NCI-H460 (cell line): ENCODE results near the gene ARPP19. TPM values are rescaled to one million over a fixed set of nuclear protein-coding genes. Genes with fewer than 3 reads are reported as not detected.
A peak's percentile ranks its signal among the peaks of the same experiment; 100 is the strongest.
"Not testable (repeated sequence)": the region's sequence is repeated elsewhere in the genome, so short reads cannot be mapped to it uniquely, and the experiment has no call there.

ENCODE experiments used
- DNase-seq: peaks from one replicate; pipeline ENCODE4 v3.0.0-alpha.2; 2016; ENCODE audit warnings: low read depth; ENCODE audit errors: extremely low read depth
- polyA plus RNA-seq: library from polyadenylated mRNA; depleted of rRNA; stranded (reverse); fragments of >200 nt; gene quantifications from 2 replicates; pipeline ENCODE4 v1.2.3, GENCODE V29; 2014; cell fraction: nucleus; rRNA removed
- total RNA-seq: library from RNA; depleted of rRNA; stranded (reverse); fragments of >200 nt; shearing (Covaris generic); gene quantifications from 2 replicates; pipeline ENCODE4 v1.2.3, GENCODE V29; 2014; rRNA removed

ARPP19 gene, protein sequence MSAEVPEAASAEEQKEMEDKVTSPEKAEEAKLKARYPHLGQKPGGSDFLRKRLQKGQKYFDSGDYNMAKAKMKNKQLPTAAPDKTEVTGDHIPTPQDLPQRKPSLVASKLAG
- total RNA-seq, result 99.9 and 114 TPM in 2 replicates
- 74.4 and 116 TPM in 2 replicates for polyA plus RNA-seq

DNA sequence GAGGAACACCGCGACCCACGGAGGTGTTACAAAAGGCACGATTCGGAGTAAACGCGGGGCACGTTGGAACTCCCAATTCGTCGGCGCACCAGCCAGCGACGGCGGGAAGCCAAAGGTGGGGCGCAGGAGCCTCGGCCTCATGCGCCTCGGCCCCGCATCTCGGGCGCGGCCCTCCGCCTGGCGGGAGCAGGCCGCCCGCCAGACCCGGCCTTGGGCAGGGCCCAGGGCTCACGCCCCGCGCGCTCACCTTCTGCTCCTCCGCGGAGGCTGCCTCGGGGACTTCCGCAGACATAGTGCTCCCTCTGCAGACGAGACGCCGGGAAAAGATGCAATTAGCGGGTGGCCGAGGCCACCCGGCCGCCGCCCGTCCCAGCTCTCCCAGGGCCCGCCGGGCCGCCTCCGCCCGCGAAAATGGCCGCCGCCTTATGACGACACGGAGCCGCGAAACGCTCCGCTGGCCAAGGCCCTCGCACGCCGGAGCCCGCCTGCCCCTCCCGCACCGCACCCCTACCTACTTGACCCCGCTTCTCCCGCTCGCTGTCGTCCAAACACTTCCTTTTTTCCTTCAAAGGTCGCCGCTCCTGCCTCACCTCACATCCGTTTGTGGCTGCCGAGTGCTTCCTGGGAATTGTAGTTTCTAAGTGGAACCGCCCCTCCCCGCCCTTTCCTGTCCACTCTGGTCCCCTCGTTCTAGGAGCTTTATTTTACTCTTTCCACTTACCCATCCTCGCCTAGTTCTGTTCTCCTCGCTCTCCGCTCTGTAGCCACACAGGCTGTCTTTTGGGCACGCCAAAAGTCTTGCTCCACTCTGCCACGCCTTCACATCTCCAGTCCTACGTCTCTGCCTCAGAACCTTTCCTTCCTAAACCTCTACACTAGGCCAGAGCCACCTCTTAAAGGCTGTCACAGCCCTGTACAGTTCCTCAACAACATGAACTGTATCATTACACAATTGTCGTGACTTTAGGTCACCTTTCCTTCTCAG lies at the start of gene ARPP19:
ARPP19 (minus strand) TSS at position 430 of the 985 bp plus-strand sequence; CDS start at position 292, 138 bp downstream.
- peak; percentile 87 for DNase-seq

DNA sequence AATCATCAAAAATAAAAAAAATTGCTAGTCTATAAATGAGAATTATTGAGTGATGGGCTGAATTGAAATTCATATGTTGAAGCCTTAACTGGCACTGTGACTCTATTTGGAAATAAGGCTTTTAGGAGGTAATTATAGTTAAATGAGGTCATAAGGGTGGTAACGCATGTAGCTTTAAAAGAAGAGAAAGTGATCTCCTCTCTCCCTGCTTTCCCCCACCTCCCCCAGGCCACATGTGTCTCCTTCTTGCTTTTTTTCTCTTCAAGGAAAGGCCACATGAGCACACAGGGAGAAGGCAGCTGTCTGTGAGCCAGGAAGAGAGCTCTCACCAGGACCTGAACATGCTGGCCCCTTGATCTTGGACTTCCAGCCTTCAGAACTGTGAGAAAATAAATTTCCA lies 48.2 kb upstream of the ARPP19 start:
- no peak for DNase-seq

DNA sequence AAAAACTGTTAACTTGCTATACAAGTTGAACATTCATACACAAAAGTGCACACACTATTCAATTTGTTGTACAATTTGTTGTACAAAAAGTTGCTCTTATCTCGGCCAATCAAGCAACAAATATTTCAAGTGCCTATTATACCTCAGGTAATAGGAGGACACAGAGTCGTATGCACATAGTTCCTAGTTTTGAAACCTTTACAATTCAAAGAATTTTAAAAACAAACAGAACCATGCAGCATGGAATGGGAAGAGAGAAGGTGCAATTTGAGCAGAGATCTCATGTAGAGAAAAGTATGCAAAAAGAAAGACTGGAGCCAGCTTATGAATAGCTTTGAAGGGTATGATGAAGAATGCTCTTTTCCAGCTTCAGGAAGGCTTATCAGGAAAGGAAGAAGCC lies 46.5 kb upstream of the ARPP19 start:
- no peak for DNase-seq

DNA sequence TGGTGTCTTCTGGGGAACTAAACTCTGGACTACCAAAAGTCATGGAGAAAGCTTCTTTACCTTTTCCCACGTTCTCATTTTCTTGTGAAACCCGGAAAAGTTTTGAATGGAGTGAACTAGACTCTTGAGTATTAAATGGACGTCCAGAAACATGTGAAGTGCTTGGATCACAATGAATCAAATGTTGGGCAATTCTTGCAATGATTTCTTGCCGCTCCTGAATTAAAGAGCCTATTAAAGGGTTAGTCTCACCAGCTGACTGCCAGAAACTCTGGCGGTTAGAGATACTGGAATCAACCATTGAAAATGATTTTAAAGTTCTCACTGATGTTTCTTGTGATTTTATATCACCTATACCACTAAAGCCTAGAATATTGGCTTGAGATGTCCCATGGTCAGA lies 40.8 kb upstream of the ARPP19 start:
- DNase-seq, result no peak

DNA sequence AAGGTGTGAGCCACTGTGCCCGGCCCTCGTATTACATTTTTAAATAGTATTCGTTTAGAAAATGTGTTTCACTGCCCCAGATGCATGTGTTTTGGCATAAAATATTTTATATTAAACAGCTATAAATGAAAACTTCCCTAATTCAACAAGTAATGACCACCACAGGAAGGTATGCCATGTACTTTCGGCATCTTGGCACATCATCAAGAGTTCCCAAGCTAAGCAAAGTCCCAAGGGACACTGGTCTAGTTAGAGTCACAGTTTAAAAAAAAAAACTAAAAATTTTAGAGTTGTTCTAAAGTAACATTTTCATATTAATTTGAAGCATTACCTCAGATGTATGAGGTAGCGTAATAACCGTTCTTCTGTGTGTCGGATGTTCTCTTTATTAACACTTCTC lies 15.6 kb upstream of the ARPP19 start:
- no peak for DNase-seq

DNA sequence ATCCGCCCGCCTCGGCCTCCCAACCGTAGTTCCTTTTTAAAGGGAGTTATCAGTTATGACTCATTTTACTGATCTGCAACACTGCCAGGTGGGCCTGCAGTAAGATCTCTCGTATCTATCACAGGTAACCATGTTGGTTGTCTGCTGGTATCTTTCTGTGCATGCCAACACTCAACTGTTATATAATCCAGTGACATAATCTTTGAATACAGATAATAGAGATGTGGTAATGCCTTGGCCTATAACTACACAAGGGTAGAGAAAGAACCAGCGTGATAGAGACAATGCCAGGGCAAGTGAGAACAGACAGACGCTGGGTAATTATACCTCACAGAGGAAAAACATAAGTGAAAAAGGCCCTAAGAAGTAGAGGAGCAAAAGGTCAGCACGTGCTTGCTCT lies 11.0 kb upstream of the ARPP19 start:
- no peak for DNase-seq

DNA sequence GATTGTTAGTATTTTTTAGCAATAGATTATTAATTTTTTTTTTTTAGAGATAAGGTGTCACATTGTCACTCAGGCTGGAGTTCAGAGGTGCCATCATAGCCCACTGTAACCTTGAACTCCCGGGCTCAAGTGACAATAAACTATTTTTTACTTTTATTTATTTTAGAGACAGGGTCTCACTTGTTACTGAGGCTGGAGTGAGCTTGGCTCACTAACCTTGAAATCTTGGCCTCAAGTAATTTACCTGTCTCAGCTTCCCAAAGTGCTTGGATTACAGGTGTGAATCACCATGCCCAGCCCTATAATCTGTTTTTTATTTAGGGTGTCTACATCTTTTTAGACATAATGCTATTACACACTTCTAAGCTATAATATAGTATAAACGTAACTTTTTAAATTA lies 7.9 kb upstream of the ARPP19 start:
- DNase-seq, result no peak

DNA sequence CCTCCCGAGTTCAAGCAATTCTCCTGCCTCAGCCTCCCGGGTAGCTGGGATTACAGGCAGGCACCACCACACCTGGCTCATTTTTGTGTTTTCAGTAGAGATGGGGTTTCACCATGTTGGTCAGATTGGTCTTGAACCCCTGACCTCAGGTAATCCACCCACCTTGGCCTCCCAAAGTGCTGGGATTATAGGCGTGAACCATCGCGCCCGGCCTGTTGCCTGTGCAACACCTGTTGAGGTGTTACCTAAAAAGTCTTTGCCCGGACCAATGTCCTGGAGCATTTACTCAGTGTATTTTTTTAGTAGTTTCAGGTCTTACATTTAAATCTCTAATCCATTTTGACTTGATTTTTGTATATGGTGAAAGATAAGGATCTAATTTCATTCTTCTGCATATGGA lies 6.7 kb upstream of the ARPP19 start:
- DNase-seq, result not testable (repeated sequence)

DNA sequence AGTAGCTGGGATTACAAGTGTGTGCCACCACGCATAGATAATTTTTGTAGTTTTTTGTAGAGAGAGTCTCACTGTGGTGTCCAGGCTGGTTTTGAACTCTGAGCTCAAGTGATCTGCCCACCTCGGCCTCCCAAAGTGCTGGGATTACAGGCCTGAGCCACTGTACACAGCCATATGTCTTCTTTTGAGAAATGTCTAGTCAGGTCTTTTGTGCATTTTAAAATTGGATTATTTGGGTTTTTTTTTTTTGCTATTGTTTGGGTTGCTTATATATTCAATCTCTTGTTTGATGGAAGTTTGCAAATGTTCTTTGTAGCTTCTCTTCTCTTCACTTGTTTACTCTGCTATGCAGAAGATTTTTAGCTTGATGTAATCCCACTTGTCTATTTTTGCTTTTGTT lies 6.2 kb upstream of the ARPP19 start:
- DNase-seq, result no peak

DNA sequence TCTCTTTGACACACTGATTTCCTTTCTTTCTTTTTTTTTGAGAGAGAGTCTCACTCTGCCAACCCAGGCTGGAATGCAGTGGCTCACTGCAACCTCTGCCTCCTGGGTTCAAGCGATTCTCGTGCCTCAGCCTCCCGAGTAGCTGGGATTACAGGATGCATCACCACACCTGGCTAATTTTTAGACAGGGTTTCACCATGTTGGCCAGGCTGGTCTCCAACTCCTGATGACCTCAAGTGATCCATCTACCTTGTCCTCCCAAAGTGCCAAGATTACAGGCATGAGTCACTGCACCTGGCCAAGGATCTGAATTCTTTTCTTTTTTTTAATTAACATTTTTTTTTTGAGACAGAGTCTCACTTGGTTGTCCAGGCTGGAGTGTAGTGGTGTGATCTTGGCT lies 5.8 kb upstream of the ARPP19 start:
- DNase-seq, result not testable (repeated sequence)

DNA sequence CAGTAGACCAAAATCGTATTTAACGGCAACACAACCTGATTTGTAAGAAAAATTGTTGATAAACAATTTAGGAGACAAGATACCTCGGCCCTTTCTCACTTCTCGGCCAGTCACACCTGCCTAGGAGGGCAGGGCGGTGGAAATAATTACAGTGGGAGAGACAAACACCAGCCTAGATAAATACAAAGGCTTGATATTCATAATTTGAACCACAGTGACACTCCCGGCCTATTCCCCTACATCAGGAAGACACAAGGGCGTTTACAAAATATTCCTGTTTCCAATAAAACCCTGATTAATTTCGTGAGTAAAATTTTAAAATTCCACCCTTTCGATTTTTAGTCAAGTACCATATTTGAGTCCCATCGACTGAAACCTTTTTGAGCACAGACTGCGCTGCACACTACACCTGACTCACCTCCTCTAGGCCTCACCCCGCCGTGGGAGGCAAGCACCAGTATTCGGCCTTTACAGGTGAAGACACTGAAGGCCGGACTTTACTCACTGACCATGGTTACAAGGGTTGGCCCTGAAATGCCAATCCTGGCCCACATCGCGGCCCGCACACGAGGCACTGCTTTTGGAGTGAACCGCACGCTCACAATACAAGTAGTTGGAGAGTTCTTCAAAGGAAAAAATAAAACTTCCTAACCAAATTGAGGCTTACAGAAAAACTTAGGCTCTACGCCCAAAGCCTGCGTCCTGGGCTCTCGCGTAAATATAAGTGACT lies 794 bp downstream of the ARPP19 start:
- no peak for DNase-seq

DNA sequence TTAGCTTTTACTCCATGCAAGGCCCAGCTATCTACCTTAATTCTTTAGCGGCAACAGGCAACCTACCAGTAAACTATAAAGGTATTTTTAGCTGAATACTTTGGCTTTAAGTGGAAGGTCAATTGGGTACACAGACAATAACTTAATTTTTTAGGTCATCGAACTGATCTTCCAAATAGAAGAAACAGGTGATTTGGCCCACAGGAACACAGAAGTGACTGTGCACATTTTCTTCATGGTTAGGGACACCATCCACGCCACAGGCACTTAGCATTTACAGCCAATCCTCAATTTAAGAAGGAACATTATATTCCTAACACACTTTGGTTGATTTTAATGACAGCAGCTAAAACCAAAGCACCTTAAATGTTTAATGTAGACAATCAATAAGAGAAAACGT lies 1.9 kb downstream of the ARPP19 start:
- DNase-seq, result no peak

DNA sequence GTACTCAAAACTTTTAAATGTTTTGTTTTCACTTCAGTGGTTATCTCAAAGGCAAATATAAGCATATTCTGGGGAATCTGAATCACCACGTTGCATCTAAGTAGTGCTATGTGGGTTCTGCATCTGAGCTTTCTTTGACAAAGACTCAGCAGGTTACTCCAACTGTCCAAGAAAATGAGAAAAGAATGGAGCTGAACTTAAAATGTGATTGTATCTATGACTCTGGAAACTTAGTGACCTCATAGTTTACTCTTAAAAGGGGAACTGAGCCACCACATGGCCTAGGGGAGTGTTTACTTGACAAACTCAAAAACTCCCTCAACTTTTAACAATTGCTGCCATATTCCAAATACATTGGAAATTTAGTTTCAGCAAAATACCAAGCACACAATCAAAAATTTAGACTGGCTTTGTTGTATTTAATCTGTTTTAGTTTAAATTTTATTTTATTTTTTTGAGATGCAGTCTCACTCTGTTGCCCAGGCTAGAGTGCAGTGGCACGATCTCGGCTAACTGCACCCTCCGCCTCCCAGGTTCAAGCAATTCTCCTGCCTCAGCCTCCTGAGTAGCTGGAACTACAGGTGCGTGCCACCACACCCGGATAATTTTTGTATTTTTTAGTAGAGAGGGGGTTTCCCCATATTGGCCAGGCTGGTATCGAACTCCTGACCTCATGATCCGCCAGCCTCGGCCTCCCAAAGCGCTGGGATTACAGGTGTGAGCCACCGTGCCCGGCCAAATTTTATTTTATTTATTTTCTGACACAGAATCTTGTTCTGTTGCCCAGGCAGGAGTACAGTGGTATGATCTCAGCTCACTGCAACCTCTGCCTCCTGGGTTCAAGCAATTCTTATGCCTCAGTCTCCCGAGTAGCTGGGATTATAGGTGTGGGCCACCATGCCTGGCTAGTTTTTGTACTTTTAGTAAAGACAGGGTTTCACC lies 3.1 kb downstream of the ARPP19 start:
- DNase-seq, result not testable (repeated sequence)

DNA sequence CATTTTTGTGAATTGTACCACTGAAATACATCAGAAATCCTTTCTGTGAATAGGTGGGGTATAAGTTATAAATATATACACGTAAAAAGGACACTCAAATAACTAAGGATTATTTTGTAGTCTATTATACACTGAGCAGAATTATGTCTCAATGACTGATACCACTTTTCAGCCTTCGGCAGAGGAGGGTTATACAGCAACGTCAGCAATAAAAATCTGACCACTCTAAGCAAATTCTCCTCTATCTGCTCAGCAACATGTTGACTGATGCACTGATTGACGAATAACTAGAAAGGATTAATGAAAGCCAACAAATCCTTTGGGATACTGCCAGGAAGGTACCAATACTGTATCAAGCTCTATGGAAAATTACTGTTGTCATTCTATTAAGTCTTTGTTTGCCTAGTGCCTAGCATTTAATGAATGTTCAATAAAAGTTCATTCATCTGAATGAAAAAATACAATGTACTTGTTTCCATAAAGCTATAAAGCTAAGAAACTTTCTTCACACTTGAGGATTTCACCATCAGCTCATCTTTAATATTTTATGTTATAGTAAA lies 5.2 kb downstream of the ARPP19 start:
- DNase-seq, result no peak

DNA sequence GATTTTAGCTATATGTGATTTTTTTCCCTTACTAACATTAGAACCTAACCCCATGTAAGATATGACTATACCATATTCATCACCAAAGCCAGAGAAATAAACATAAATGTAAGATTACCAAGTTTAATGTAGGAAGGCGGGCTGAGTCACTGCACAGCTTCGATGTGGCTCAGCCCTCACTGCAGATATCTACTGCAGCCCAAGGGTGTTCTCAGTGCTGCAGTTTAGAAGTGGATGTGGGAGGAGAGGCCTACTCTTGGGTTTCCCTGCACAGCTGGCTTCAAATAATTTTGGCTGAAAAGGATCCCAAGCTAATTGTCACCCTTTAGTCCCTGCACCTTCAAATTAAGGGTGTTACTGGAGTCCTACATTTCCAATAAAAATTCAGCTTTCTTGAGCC lies 9.3 kb downstream of the ARPP19 start:
- no peak for DNase-seq

DNA sequence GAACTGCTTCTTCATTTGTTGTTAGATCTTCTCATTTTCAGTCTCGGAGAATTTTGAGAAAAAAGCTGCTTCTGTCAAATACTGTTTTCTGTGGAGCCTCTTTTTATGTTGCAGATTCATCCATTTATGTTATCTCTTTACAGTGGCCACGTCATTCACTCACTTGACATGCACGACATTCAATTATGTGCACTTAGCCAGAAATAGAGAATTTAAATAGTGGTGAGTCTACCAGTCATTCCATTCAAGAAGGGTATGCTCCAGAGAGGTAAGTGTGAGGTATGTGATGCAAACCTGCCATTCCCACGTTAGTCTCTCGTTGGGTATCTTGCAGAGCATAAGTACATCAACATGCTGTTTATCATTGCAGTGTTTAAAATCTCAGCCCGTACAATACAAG lies 9.8 kb downstream of the ARPP19 start:
- DNase-seq, result no peak

DNA sequence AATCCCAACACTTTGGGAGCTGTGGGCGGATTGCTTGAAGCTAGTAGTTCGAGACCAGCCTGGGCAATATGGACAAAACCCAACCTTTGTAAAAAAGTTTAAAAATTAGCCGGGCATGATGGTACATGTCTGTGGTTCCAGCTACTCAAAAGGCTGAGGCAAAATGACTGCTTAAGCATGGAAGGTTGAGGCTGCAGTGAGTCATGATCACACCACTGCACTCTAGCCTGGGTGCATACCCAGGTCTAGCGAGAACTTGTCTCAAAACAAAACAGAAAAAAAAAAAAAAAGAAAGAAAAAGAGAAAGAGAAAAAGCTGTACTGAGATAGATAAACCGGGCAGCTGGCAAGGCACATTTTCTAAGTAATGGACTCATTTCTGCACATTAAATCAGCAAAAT lies 10.6 kb downstream of the ARPP19 start:
- no peak for DNase-seq

DNA sequence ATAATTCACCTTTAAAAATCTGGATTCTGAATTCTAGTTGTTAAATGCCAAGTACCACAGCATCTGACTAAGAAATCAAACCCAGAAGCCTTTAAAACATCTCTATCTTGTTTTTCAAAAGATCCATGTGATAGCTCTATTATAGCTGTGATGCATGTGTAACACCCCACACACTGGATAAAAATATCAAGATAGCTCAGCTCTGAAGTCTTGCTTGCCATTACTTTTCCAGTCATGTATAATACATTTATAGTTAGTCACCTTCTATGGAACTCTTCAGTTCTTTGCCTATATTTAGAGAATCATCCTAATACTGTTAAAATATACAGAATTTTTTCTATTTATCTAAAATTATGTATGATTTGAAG lies 11.6 kb downstream of the ARPP19 start:
- no peak for DNase-seq

DNA sequence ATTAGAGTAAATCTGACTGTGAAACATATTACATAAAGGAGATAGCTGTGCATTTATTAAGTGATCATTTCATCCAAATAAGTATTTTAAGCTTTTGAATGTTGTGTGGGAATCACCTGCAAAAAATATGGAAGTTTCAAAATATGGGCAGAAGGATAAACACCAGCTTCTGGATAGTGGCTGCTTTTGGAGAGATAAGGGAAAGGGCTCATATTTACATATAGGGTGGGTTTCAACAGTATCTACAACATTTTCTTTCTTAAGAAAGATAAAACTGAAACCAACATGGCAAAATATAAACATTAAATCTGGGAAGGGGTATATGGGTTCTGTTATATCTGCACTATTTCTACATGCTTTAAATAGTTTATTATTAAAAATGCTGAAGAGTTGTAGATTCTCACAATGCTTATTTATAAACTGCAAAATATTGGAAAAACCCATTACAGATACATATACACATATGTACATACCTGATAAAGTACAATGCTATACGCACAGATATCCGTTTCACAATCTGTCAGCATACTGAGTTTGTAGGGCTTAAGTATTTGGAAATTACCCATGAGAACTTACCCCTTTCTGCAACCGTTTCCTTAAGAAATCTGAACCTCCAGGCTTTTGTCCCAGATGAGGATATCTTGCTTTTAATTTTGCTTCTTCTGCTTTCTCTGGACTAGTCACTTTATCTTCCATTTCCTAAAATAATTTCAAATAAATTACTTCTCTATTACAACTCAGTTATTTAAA lies 12.1 kb downstream of the ARPP19 start:
- no peak for DNase-seq
